H1 (cell line): ENCODE results near the gene NIN. TPM values are rescaled to one million over a fixed set of nuclear protein-coding genes. Genes with fewer than 3 reads are reported as not detected.

Experiments used
- CTCF ChIA-PET: fragments of 300-600 bp; sonication (Branson Sonifier 250); formaldehyde crosslinking; loops from one replicate; lab custom pipeline; 2021; ENCODE audit not compliant: partially characterized antibody; lab: Charles Lee
- POLR2A ChIA-PET: fragments of 300-600 bp; sonication (Branson Sonifier 250); formaldehyde crosslinking; loops from one replicate; lab custom pipeline; 2021; ENCODE audit warnings: inconsistent platforms; ENCODE audit not compliant: partially characterized antibody; lab: Charles Lee
- DNase-seq, 2 experiments: peaks; one replicate each; pipeline versions ENCODE4 v3.0.0 to v3.0.0-alpha.2; 2010 to 2022; ENCODE audit warnings: low spot score in 2 of 2, low read depth in 1 of 2, mixed read lengths in 1 of 2
- FAIRE-seq: peaks from 2 replicates; lab custom pipeline; 2011; peaks lifted over from hg19 to GRCh38; lab: Jason Lieb, UNC
- H2AFZ ChIP-seq: 2 replicates; pipeline ENCODE4 v1.8.1; 2012; ENCODE audit warnings: low read length, inconsistent platforms
- H2AK5ac ChIP-seq: 2 replicates; pipeline ENCODE4 v1.6.1; 2013; ENCODE audit warnings: low read depth, low read length
- H2BK120ac ChIP-seq: replicated peaks from 2 replicates; pipeline ENCODE3; 2013; ENCODE audit warnings: low read depth, low read length, inconsistent platforms
- H2BK12ac ChIP-seq: 2 replicates; pipeline ENCODE4 v1.6.1; 2013; ENCODE audit warnings: low read depth, low read length
- H2BK15ac ChIP-seq: 2 replicates; pipeline ENCODE4 v1.6.1; 2013; ENCODE audit warnings: low read length
- H2BK20ac ChIP-seq: 2 replicates; pipeline ENCODE4 v1.6.1; 2013; ENCODE audit warnings: low read length
- H2BK5ac ChIP-seq: 2 replicates; pipeline ENCODE4 v1.6.1; 2013; ENCODE audit warnings: low read depth, low read length
- H3K14ac ChIP-seq: 2 replicates; pipeline ENCODE4 v1.6.1; 2013; ENCODE audit warnings: inconsistent platforms; ENCODE audit not compliant: insufficient read length
- H3K18ac ChIP-seq: 2 replicates; pipeline ENCODE4 v1.6.1; 2013; ENCODE audit warnings: low read length; ENCODE audit errors: extremely low read depth
- H3K23ac ChIP-seq: 2 replicates; pipeline ENCODE4 v1.6.1; 2013; ENCODE audit warnings: inconsistent platforms; ENCODE audit not compliant: insufficient read length
- H3K23me2 ChIP-seq: 2 replicates; pipeline ENCODE4 v1.6.1; 2013; ENCODE audit warnings: low read depth, low read length
- H3K27ac ChIP-seq: 2 replicates; pipeline ENCODE4 v1.6.1; 2011; ENCODE audit warnings: low read depth, low read length, inconsistent platforms
- H3K27me3 ChIP-seq, 4 experiments: replicated peaks in 1 of 4; 1 replicate in 1 of 4; 2 replicates in 3 of 4; pipeline versions ENCODE4 v1.6.1 to v1.8.1; 2011 to 2013; ENCODE audit warnings: low read length in 3 of 4, mild to moderate bottlenecking in 3 of 4, inconsistent platforms in 2 of 4, mixed read lengths in 2 of 4, moderate library complexity in 1 of 4; ENCODE audit not compliant: control insufficient read depth in 3 of 4, insufficient read depth in 3 of 4; ENCODE audit errors: extremely low read depth in 1 of 4
- H3K36me3 ChIP-seq, 4 experiments: 2 replicates each; pipeline versions ENCODE4 v1.6.1 to v1.8.1; 2011 to 2013; ENCODE audit warnings: mild to moderate bottlenecking in 4 of 4, low read length in 3 of 4, moderate library complexity in 2 of 4, control low read depth in 1 of 4, inconsistent platforms in 1 of 4; ENCODE audit not compliant: insufficient read depth in 4 of 4, control insufficient read depth in 2 of 4
- H3K4ac ChIP-seq: replicated peaks from 2 replicates; pipeline ENCODE3; 2013; ENCODE audit warnings: low read length, low read depth, mixed read lengths, inconsistent platforms; ENCODE audit not compliant: insufficient read length
- H3K4me1 ChIP-seq, 4 experiments: replicated peaks in 1 of 4; 1 replicate in 1 of 4; 2 replicates in 3 of 4; pipeline versions ENCODE4 v1.6.1 to v1.8.1; 2011 to 2013; ENCODE audit warnings: low read length in 3 of 4, inconsistent platforms in 2 of 4, mixed read lengths in 1 of 4; ENCODE audit not compliant: insufficient read depth in 4 of 4, control insufficient read depth in 3 of 4
- H3K4me2 ChIP-seq, 2 experiments: 2 replicates each; pipeline versions ENCODE4 v1.6.1 to v1.8.1; 2011 to 2013; ENCODE audit warnings: low read depth in 2 of 2, low read length in 2 of 2, control low read depth in 1 of 2, inconsistent platforms in 1 of 2, mild to moderate bottlenecking in 1 of 2; ENCODE audit not compliant: insufficient read depth in 1 of 2
- H3K4me3 ChIP-seq, 4 experiments: fragments of 200-600, 300-600 bp in 1 of 4; sonication (generic), shearing (Covaris generic), sonication (Bioruptor Twin) in 1 of 4; 2 replicates each; pipeline versions ENCODE4 v1.5.1 to v1.8.1; 2011 to 2016; ENCODE audit warnings: low read length in 4 of 4, low read depth in 3 of 4, control low read depth in 2 of 4, inconsistent platforms in 2 of 4, mild to moderate bottlenecking in 2 of 4, mixed read lengths in 1 of 4, moderate library complexity in 1 of 4; ENCODE audit not compliant: insufficient read depth in 2 of 4; ENCODE audit errors: extremely low read depth in 1 of 4
- H3K56ac ChIP-seq: replicated peaks from 2 replicates; pipeline ENCODE3; 2013; ENCODE audit warnings: low read depth, mild to moderate bottlenecking, mixed read lengths, low read length, inconsistent platforms; ENCODE audit not compliant: insufficient read length
- H3K79me1 ChIP-seq: 2 replicates; pipeline ENCODE4 v1.6.1; 2013; ENCODE audit warnings: low read depth, low read length, control low read depth
- H3K79me2 ChIP-seq, 2 experiments: 2 replicates each; pipeline versions ENCODE4 v1.6.1 to v1.8.1; 2012 to 2013; ENCODE audit warnings: low read length in 2 of 2, mild to moderate bottlenecking in 2 of 2, inconsistent platforms in 1 of 2; ENCODE audit not compliant: insufficient read depth in 2 of 2, control insufficient read depth in 1 of 2
- H3K9ac ChIP-seq, 4 experiments: replicated peaks in 1 of 4; 1 replicate in 1 of 4; 2 replicates in 3 of 4; pipeline versions ENCODE4 v1.6.1 to v1.8.1; 2011 to 2013; ENCODE audit warnings: low read depth in 3 of 4, low read length in 3 of 4, control low read depth in 2 of 4, mild to moderate bottlenecking in 2 of 4, moderate library complexity in 2 of 4, inconsistent platforms in 1 of 4; ENCODE audit errors: extremely low read depth in 1 of 4
- H3K9me3 ChIP-seq, 2 experiments: 2 replicates each; pipeline versions ENCODE4 v1.6.1 to v1.8.1; 2012 to 2013; ENCODE audit warnings: mild to moderate bottlenecking in 2 of 2, moderate library complexity in 2 of 2, control low read depth in 1 of 2, inconsistent platforms in 1 of 2, low read depth in 1 of 2, low read length in 1 of 2, mixed read lengths in 1 of 2; ENCODE audit not compliant: insufficient read depth in 2 of 2
- H4K20me1 ChIP-seq, 2 experiments: replicated peaks in 1 of 2; 2 replicates each; pipeline versions ENCODE3 to v1.8.1; 2011 to 2013; ENCODE audit warnings: inconsistent platforms in 2 of 2, low read length in 2 of 2, mild to moderate bottlenecking in 1 of 2; ENCODE audit not compliant: insufficient read depth in 2 of 2, control insufficient read depth in 1 of 2
- H4K5ac ChIP-seq: 2 replicates; pipeline ENCODE4 v1.6.1; 2013; ENCODE audit warnings: low read length, low read depth, mixed read lengths, inconsistent platforms; ENCODE audit not compliant: insufficient read length
- H4K8ac ChIP-seq: 2 replicates; pipeline ENCODE4 v1.8.0; 2013; ENCODE audit warnings: mild to moderate bottlenecking, moderate library complexity, low read length, inconsistent platforms; ENCODE audit not compliant: insufficient read depth; ENCODE audit errors: extremely low read depth
- H4K91ac ChIP-seq: replicated peaks from 2 replicates; pipeline ENCODE3; 2013; ENCODE audit warnings: low read length, mixed read lengths, inconsistent platforms; ENCODE audit not compliant: insufficient read length
- CTCF ChIP-seq, 3 experiments: IDR thresholded peaks; 1 replicate in 2 of 3; 2 replicates in 1 of 3; pipeline versions ENCODE4 v1.5.1 to v1.6.1; 2011; ENCODE audit warnings: low read length in 3 of 3, mild to moderate bottlenecking in 3 of 3, inconsistent platforms in 2 of 3, low read depth in 1 of 3, moderate library complexity in 1 of 3; ENCODE audit not compliant: insufficient read depth in 1 of 3; ENCODE audit errors: control extremely low read depth in 1 of 3
- EP300 ChIP-seq, 2 experiments: IDR thresholded peaks; 1 replicate in 1 of 2; 2 replicates in 1 of 2; pipeline ENCODE4 v1.6.1; 2011 to 2012; ENCODE audit warnings: low read depth in 2 of 2, low read length in 2 of 2, mild to moderate bottlenecking in 2 of 2, borderline replicate concordance in 1 of 2, inconsistent platforms in 1 of 2, moderate library complexity in 1 of 2
- JUND ChIP-seq: IDR thresholded peaks from 2 replicates; pipeline ENCODE4 v1.6.1; 2011; ENCODE audit warnings: mild to moderate bottlenecking, improper control_type of control experiment, low read length
- NANOG ChIP-seq: IDR thresholded peaks from 2 replicates; pipeline ENCODE4 v1.6.1; 2011; ENCODE audit warnings: low read length, low read depth, mild to moderate bottlenecking, inconsistent platforms; ENCODE audit not compliant: insufficient read depth, poor library complexity, severe bottlenecking
- RAD21 ChIP-seq, 2 experiments: IDR thresholded peaks in 1 of 2; conservative IDR thresholded peaks in 1 of 2; 2 replicates each; pipeline ENCODE4 v1.6.1; 2011; ENCODE audit warnings: low read depth in 2 of 2, low read length in 2 of 2, improper control_type of control experiment in 1 of 2, inconsistent platforms in 1 of 2, mild to moderate bottlenecking in 1 of 2, moderate library complexity in 1 of 2
- SIN3A ChIP-seq, 2 experiments: IDR thresholded peaks in 1 of 2; conservative IDR thresholded peaks in 1 of 2; 2 replicates each; pipeline ENCODE4 v1.6.1; 2011 to 2012; ENCODE audit warnings: low read length in 2 of 2, improper control_type of control experiment in 1 of 2, low read depth in 1 of 2, mild to moderate bottlenecking in 1 of 2
- SRF ChIP-seq: IDR thresholded peaks from 2 replicates; pipeline ENCODE4 v1.6.1; 2011; ENCODE audit warnings: mild to moderate bottlenecking, low read depth, low read length, moderate library complexity
- TAF7 ChIP-seq: optimal IDR thresholded peaks from 2 replicates; pipeline ENCODE3; 2011; ENCODE audit warnings: low read depth, mild to moderate bottlenecking, inconsistent platforms, low read length, moderate library complexity, borderline replicate concordance
- WGBS, 2 experiments: shearing (Covaris generic) in 1 of 2; methylation state at CpG; one replicate each; pipeline versions ENCODE4 v1.1.6 to v1.1.7; 2013 to 2015; ENCODE audit warnings: low lambda C conversion rate in 2 of 2, mixed read lengths in 2 of 2, inconsistent platforms in 1 of 2, low coverage in 1 of 2, missing lambda C conversion rate in 1 of 2; ENCODE audit not compliant: insufficient replicate concordance in 2 of 2, insufficient coverage in 1 of 2, insufficient read length in 1 of 2; ENCODE audit errors: extremely low coverage in 1 of 2, missing lambda C conversion rate in 1 of 2; 5-methylcytosine and 5-hydroxymethylcytosine counted together
- polyA plus RNA-seq, 7 experiments: library from polyadenylated mRNA; depleted of rRNA in 3 of 7; stranded (reverse) in 5 of 7; unstranded in 2 of 7; fragments of >200 nt in 5 of 7; fragments of 200-250 nt in 2 of 7; gene quantifications; 1 replicate in 5 of 7; 2 replicates in 1 of 7; 4 replicates in 1 of 7; pipeline versions ENCODE4 v1.2.1 to v1.2.3, GENCODE V29; 2011 to 2013; ENCODE audit warnings: missing spikeins in 2 of 7, mixed read lengths in 2 of 7
- total RNA-seq: library from RNA; stranded (reverse); fragmentation: NEBNext Ultra II Directional; extraction: Animal tissue kit (Norgen Biotek cat#: 25700); gene quantifications from 2 replicates; pipeline ENCODE4 v1.2.1, GENCODE V29; 2021

Gene NIN
- total and polyA plus RNA-seq, 2 of the 8 experiments (the other 6 are each of a cell fraction or from before 2014, with no cell fraction given), result 3.2 to 21.3 TPM

GRCh38 chr14:50705026-50705593 lies 125.9 kb downstream of the NIN start:
- FAIRE-seq (no peak), DNase-seq (no peak)
- no peak overlapping the region for H4K8ac ChIP-seq
- no peak overlapping the region for H2AK5ac ChIP-seq
- H3K4me3 ChIP-seq, result no peak overlapping the region
- H3K27ac ChIP-seq, result no peak overlapping the region
- no peak overlapping the region for H3K56ac ChIP-seq
- H3K27me3 ChIP-seq, result no peaks in the 10 kb centered on the region
- no peak overlapping the region for H2BK120ac ChIP-seq
- ChIA-PET POLR2A (no interaction called here), CTCF (interaction anchor here (0.9 to 3.6 kb wide), 7 partner anchors 10 to 386 kb away, joined by 3 to 17 read pairs (median 4); no protein-coding TSS in a partner anchor)
- H2BK20ac ChIP-seq, result no peak overlapping the region
- no peak overlapping the region for H2BK15ac ChIP-seq
- H3K4me1 ChIP-seq, result no peaks in the 10 kb centered on the region; a peak in 1 of 7 replicates
- no peaks in the 10 kb centered on the region for H3K79me2 ChIP-seq
- peaks cover 1% of the 10 kb centered on the region; the same call in 1 of the 2 replicates for H3K23me2 ChIP-seq
- H2BK5ac ChIP-seq, result no peak overlapping the region
- H3K23ac ChIP-seq, result no peak overlapping the region
- no peak overlapping the region for H2BK12ac ChIP-seq
- H3K14ac ChIP-seq, result no peak overlapping the region
- no peak overlapping the region for H3K4ac ChIP-seq
- no peaks in the 10 kb centered on the region for H3K36me3 ChIP-seq
- H3K4me2 ChIP-seq, result no peak overlapping the region
- H3K18ac ChIP-seq, result no peak overlapping the region
- H3K79me1 ChIP-seq, result no peaks in the 10 kb centered on the region
- peak overlapping the region; percentile 5; the same call in 1 of the 2 replicates for H2AFZ ChIP-seq
- H4K91ac ChIP-seq, result no peak overlapping the region
- no peaks in the 10 kb centered on the region for H3K9me3 ChIP-seq
- 93% methylated on average over 21 of the region's 22 CpGs; no CpG with 5 or more reads in 1 of the 2 experiments for WGBS, 2 experiments
- no peak overlapping the region for H3K9ac ChIP-seq
- H4K5ac ChIP-seq, result no peak overlapping the region
- no peaks in the 10 kb centered on the region for H4K20me1 ChIP-seq
- no peak for TF ChIP-seq NANOG
- TF ChIP-seq EP300 (IDR thresholded peaks at IDR 0.05; ENCODE audit: borderline replicate concordance in 1 of 2, low read depth in 2 of 2, low read length in 2 of 2), result no peak
- no peak for TF ChIP-seq SRF
- TF ChIP-seq CTCF (IDR thresholded peaks at IDR 0.05; ENCODE audit: control extremely low read depth in 1 of 3, insufficient read depth in 1 of 3, low read depth in 1 of 3, low read length in 3 of 3), result no peak
- TF ChIP-seq SIN3A (conservative IDR thresholded peaks at IDR 0.05 in 1 of 2, IDR thresholded peaks at IDR 0.05 in 1 of 2; ENCODE audit: low read depth in 1 of 2, low read length in 2 of 2), result no peak
- no peak for TF ChIP-seq JUND
- no peak for TF ChIP-seq TAF7
- no peak for TF ChIP-seq RAD21 (IDR thresholded peaks at IDR 0.05 in 1 of 2, conservative IDR thresholded peaks at IDR 0.05 in 1 of 2; ENCODE audit: low read depth in 2 of 2, low read length in 2 of 2)
